HG03460 (cell line): ENCODE measurements around the gene RNF19B.

Source experiments
- ATAC-seq: cut with Tn5 transposase; IDR thresholded peaks from one replicate; pipeline ENCODE4 v1.9.1; 2021; ENCODE audit not compliant: unreplicated experiment

RNF19B gene

DNA sequence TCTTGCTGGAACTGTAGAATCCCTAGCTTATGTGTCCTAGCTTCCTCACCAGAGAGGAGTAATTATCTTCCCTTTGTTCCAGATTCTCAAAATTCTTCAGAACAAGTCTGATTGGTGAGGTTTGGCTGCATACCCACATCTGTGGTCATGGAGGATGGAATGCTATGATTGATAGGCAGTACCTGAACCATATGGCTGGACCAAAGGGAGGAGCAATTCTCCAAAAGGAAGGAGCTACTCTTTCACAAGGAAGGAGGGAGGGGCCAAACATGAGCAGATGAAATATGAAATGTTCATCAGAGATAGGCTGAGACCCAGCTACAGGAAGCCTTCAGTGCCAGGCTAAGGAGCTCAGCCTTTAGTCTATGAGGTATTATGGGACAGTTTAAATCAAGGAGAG is 5.0 kb upstream of the RNF19B start:
- no peak for ATAC-seq

DNA sequence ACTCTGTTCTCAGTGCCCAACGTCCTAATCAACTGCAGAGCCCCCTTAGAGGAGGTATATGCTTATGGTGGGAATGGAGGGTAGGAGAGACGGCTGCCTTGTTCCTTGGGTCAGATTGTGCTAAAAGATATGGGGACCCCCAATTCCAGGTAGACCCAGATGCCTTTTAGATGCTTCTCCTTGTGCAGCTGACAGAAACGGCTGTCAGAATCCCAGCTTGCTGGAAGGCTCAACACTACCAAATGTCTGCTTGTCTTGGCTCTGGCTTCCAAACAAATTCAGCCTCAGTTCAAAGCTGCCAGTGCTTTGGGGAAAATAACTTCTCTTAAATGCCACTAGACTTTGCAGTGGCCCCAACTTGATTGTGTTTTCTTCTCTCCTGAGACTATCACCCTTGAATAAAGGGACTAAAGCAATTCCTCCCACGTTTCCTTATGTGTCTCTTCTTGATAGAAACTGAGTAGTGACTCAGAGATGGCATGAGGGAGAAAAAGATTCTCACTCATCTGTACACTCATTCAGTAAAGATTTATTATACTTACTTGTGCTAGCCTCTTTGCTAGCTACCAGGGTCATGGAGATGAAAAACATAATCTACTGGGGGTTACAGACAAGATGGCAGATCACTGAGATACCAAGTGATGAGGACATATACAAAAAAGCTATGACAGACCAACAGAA is 3.4 kb upstream of the RNF19B start:
- ATAC-seq, result no peak

DNA sequence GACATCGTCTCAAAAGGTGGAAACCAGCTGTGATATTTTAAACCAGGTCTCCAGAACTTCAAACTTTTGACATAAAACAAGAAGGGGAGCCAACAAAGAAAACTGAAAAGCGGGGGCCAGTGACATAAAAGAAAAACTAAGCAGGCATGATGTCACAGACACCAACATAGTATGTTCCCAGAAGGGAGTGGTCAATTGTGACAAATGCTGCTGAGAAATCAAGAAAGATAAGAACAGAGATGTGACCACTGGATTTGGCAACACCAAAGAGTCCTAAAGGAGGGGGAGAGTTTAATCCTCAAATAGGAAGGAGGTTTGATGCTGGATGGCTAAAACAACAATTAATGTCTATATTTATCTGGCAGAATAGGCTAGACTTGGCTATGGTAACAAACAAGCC is 2.3 kb upstream of the RNF19B start:
- ATAC-seq, result no peak

GRCh38 chr1:32965251-32965747 is 690 bp upstream of the RNF19B start:
- ATAC-seq, result no peak

DNA sequence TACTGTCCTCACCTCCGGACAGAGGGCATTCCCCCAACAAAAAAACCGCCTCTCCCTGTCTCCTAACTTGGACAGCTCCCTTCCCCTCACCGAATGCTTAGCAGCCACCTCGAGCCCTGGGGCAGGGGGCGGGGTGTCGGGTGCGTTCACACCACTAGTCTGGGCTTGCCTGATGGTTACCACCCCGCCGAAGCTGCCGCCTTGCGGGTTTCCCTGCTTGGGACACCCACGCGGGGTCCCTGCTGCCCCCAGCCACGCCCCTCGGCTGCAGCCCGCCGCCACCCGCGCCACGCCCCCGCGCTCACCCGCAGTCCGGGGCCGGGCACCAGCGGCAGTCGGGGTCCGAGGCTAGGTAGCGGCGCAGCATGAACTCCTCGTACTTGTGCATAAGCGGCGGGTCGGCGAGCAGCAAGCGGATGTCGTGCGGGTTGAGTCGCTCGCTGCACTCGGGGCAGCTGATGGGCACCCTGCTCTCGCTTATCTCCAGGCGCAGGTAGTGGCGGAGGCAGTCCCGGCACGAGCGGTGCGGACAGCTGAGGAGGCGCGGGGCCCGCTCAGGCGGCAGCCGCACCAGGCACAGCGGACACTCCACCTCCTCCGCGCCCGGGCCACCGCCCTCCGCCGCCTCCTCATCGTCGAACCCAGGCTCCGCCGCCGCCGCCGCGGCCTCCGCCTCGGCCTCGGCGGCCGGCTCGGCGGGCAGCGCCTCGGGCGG is 706 bp downstream of the RNF19B start:
- ATAC-seq, result peak; percentile 16

- no peak for ATAC-seq
Observed at GRCh38 chr1:32962248-32962896, 2.2 kb downstream of the RNF19B start.

DNA sequence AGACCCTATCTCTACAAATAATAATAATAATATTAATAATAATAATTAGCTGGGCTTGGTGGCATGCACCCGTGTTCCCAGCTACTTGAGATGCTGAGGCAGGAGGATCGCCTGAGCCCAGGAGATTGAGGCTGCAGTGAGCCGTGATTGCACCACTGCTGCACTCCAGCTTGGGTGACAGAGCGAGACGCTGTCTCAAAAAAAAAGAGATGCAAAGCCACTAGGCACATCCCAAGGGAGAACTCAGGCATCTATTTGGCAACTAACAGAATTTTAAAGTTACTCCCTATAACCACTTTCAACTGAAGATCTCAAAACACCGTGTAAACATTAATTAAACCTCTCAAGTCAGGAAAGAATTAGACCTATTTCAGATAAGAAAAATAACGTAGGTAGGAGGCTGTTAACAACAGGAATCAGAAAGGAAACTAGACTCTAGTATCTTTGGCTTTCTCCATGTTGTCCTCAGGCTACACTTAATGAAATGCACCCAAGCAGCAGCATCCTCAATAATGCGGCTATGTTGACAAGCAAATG is 3.7 kb downstream of the RNF19B start:
- ATAC-seq, result no peak

GRCh38 chr1:32960342-32960741 is 4.3 kb downstream of the RNF19B start:
- ATAC-seq, result no peak

DNA sequence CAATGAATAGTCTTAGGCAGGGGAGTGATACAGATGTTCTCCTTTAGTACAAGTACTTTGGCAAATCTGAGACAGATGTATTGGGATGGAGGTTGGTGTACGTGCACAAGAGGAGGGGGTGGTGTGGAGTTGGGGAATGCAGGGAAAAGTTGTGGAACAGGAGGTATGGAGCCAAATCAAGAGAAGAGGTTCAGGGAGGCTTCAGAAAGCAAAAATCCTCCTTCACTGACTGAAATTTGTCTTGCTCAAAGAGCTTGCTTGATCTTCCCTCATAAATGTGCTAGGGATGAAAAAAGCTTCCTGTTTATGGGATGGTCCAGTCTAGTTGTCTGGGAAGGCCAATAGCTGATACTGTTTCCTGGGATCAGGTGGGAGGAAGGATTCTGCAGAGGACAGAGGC is 5.8 kb downstream of the RNF19B start:
- no peak for ATAC-seq

GRCh38 chr1:32957017-32957416 is 7.6 kb downstream of the RNF19B start:
- ATAC-seq, result no peak

DNA sequence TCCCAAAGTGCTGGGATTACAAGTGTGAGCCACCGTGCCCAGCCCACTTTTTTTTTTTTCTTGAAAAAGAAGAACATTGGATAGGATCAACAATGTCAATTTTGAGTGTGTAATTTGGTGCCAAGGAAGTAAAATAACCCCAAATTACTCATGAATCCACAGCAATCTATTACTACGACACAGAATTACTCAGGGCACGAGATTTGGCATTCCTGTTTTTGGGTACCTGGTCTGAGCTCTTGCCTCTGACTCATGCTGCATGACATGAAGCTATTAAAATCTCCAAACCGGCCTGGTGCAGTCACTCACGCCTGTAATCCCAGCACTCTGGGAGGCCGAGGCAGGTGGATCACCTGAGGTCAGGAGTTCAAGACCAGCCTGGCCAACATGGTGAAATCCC is 10.4 kb downstream of the RNF19B start:
- ATAC-seq, result no peak

DNA sequence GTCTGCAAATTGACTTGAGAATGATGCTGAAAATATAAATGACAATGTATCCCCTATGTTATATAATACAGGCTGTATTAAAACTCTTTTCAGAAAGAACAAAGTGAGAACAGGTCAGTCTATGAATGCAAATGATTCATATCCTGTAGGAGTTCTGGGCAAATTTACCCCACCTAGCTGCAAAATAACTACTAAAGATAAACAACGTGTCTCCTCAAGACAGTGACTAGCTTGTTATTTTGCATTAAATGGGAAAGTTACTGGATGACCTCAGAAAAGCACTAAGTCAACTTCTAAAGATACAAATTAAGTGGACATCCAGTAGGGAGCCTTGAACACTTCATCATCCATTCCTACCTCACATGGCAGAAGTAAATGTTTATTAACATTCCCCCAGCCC is 11.1 kb downstream of the RNF19B start:
- no peak for ATAC-seq

- ATAC-seq, result no peak
Observed at GRCh38 chr1:32949519-32949918, 15.1 kb downstream of the RNF19B start.

GRCh38 chr1:32948905-32949304 is 15.7 kb downstream of the RNF19B start:
- ATAC-seq, result no peak

- ATAC-seq, result no peak
Observed at GRCh38 chr1:32948390-32948722, 16.3 kb downstream of the RNF19B start.

DNA sequence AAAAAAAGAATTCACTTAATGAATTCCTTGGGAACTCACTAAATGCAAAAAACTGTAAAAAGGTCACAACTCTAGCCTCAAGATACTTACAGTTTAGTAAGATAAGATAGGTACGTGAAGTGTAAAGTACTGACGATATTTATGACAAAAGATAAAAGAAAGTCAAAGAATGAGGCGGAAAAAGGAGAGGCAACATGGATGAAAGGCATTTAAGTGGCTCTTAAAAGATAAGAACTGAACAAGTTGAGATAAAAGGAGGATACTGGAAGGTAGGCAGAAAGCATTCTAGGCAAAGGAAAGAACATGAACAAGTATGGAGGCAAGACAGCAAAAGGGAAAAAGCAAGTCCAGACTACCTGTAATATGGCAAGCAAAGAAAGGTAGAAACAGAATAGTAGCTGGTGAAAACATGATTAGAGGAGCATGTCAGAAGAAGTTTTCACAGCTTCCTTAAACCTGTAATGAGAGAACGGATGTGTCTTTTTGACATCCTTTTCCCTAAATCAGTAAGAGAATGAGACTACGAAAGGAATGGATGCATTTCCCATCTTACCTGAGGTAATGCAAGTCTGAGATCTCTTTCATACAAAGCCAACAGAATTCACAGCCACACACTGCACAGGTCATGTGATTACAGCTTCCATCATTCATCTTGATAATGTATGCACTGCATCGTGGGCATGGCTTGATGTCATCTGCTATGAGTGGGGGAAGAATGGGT is 16.8 kb downstream of the RNF19B start:
- ATAC-seq, result no peak

GRCh38 chr1:32946413-32946812 is 18.2 kb downstream of the RNF19B start:
- ATAC-seq, result no peak

- ATAC-seq, result no peak
Observed at GRCh38 chr1:32944180-32944579, 20.4 kb downstream of the RNF19B start.

- ATAC-seq, result no peak
Observed at GRCh38 chr1:32939655-32940371, 24.8 kb downstream of the RNF19B start.

DNA sequence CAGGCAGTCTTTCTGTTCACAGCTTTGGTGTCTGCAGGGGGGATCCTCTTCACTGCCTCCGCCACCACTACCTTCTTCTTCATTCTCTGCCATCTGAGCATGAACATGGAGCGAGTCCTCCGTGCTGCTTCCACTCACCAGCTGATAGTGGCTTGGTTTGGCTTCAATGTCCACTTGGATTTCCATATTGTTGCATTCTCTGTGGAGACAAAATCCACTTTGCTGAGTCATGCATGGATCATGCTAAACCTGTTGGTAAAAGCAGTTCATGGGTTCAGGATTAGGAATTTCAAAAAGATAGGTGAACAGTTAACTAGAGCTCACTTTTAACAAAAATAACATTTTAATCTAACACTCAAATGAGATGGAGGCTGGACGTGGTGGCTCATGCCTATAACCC is 27.5 kb downstream of the RNF19B start:
- ATAC-seq, result no peak

DNA sequence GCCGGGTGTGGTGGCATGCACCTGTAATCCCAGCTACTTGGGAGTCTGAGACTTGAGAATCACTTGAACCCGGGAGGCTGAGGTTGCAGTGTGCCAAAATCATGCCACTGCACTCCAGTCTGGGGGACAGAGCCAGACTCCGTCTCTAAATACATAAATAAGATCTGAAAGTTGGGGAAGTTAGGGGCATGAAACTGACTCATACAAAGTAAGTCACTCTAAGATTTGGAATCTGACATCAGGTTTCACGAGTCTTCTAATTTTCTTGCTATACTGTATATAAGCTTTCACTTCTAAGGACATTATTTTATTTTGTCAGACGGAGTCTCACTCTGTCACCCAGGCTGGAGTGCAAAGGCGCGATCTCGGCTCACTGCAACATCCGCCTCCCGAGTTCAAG is 30.1 kb downstream of the RNF19B start:
- ATAC-seq, result no peak
